Testis (tissue), 2 donors: ENCODE results near the gene SMIM38.

Experiments
- POLR2A ChIP-seq: fragments of 450-650 bp; IDR thresholded peaks from one replicate; pipeline ENCODE4 v1.6.1; 2017; ENCODE audit warnings: antibody characterized with exemption, mild to moderate bottlenecking, moderate library complexity
- TF ChIP-seq, protein P1 (sequence below), 3 experiments: fragments of 450-650 bp in 2 of 3; fragments of 200-600 bp in 1 of 3; sonication (generic) in 1 of 3; IDR thresholded peaks; one replicate each; pipeline ENCODE4 v1.5.1; 2016 to 2019; ENCODE audit warnings: antibody characterized with exemption in 3 of 3, mild to moderate bottlenecking in 2 of 3, moderate library complexity in 1 of 3

DNA sequence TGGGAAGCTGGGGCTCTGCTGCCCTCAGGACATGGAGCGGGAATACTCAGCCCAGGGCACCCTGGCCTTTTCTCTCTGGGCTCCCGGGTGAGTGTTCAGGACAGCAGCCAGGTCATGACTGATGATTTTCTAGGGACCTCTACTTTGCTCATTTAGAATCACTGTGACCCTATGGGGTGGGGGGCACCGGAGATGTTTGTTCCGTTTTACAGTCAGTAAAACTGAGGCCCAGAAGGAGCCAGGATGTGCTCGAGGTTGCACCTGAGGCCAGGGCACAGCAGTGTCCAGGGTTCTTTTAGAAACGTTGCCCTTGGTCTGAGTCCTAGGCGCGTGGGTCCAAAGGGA, 48.1 kb downstream of the SMIM38 start:
- TF ChIP-seq POLR2A: no peak
- TF ChIP-seq, protein P1, sequence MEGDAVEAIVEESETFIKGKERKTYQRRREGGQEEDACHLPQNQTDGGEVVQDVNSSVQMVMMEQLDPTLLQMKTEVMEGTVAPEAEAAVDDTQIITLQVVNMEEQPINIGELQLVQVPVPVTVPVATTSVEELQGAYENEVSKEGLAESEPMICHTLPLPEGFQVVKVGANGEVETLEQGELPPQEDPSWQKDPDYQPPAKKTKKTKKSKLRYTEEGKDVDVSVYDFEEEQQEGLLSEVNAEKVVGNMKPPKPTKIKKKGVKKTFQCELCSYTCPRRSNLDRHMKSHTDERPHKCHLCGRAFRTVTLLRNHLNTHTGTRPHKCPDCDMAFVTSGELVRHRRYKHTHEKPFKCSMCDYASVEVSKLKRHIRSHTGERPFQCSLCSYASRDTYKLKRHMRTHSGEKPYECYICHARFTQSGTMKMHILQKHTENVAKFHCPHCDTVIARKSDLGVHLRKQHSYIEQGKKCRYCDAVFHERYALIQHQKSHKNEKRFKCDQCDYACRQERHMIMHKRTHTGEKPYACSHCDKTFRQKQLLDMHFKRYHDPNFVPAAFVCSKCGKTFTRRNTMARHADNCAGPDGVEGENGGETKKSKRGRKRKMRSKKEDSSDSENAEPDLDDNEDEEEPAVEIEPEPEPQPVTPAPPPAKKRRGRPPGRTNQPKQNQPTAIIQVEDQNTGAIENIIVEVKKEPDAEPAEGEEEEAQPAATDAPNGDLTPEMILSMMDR (IDR thresholded peaks at IDR 0.05): no peak
